Mesendoderm (in vitro differentiated cells): ENCODE measurements around the gene AKAP13.

Experiments used
- DNase-seq: peaks from one replicate; pipeline ENCODE4 v3.0.0; 2013
- H2AK5ac ChIP-seq: 2 replicates; pipeline ENCODE4 v1.6.1; 2013; ENCODE audit warnings: low read length, inconsistent platforms
- H2BK120ac ChIP-seq: 2 replicates; pipeline ENCODE4 v1.6.1; 2013; ENCODE audit warnings: low read depth, mild to moderate bottlenecking, low read length, moderate library complexity, mixed read lengths
- H2BK15ac ChIP-seq: replicated peaks from 2 replicates; pipeline ENCODE4 v1.6.1; 2013; ENCODE audit warnings: low read depth, mild to moderate bottlenecking, moderate library complexity
- H2BK5ac ChIP-seq: 2 replicates; pipeline ENCODE4 v1.6.1; 2013; ENCODE audit warnings: low read length, inconsistent platforms
- H3K18ac ChIP-seq: 2 replicates; pipeline ENCODE4 v1.6.1; 2013; ENCODE audit warnings: mild to moderate bottlenecking, low read length, mixed read lengths
- H3K23ac ChIP-seq: one replicate; pipeline ENCODE4 v1.6.1; 2013; ENCODE audit warnings: low read length
- H3K27ac ChIP-seq: 2 replicates; pipeline ENCODE4 v1.5.1; 2013; ENCODE audit warnings: low read depth, mild to moderate bottlenecking, inconsistent platforms, low read length, moderate library complexity
- H3K27me3 ChIP-seq: 2 replicates; pipeline ENCODE4 v1.6.1; 2013; ENCODE audit warnings: low read length, control low read depth, mild to moderate bottlenecking, inconsistent platforms; ENCODE audit not compliant: insufficient read depth, poor library complexity
- H3K36me3 ChIP-seq: 2 replicates; pipeline ENCODE4 v1.6.1; 2013; ENCODE audit warnings: low read length, inconsistent platforms; ENCODE audit not compliant: control insufficient read depth, insufficient read depth
- H3K4ac ChIP-seq: one replicate; pipeline ENCODE4 v1.6.1; 2013; ENCODE audit warnings: low read depth, mild to moderate bottlenecking, low read length, moderate library complexity
- H3K4me1 ChIP-seq: 2 replicates; pipeline ENCODE4 v1.6.1; 2013; ENCODE audit warnings: low read depth, low read length, inconsistent platforms; ENCODE audit not compliant: control insufficient read depth
- H3K4me2 ChIP-seq: 2 replicates; pipeline ENCODE4 v1.6.1; 2013; ENCODE audit warnings: low read length
- H3K4me3 ChIP-seq: 2 replicates; pipeline ENCODE4 v1.5.1; 2013; ENCODE audit warnings: mild to moderate bottlenecking, low read length
- H3K56ac ChIP-seq: one replicate; pipeline ENCODE4 v1.6.1; 2013; ENCODE audit warnings: low read length
- H3K79me1 ChIP-seq: 2 replicates; pipeline ENCODE4 v1.6.1; 2013; ENCODE audit warnings: low read length, inconsistent platforms
- H3K79me2 ChIP-seq: 2 replicates; pipeline ENCODE4 v1.6.1; 2013; ENCODE audit warnings: mild to moderate bottlenecking, low read length; ENCODE audit not compliant: control insufficient read depth, insufficient read depth
- H3K9ac ChIP-seq: 2 replicates; pipeline ENCODE4 v1.6.1; 2013; ENCODE audit warnings: low read length, inconsistent platforms
- H4K5ac ChIP-seq: one replicate; pipeline ENCODE4 v1.6.1; 2013; ENCODE audit warnings: low read length
- H4K8ac ChIP-seq: one replicate; pipeline ENCODE4 v1.6.1; 2013; ENCODE audit warnings: low read depth, mild to moderate bottlenecking, control low read depth, low read length, moderate library complexity
- WGBS: extraction: QIAGEN DNeasy Blood & Tissue Kit; methylation state at CpG from one replicate; pipeline ENCODE4 v1.1.7; 2013; ENCODE audit warnings: low lambda C conversion rate, missing lambda C conversion rate; ENCODE audit not compliant: insufficient coverage; ENCODE audit errors: extremely low coverage; 5-methylcytosine and 5-hydroxymethylcytosine counted together

AKAP13 gene

GRCh38 chr15:85540085-85540797 lies 159.8 kb downstream of the AKAP13 start:
- Histone ChIP-seq H3K56ac (no peak overlapping the region), H3K4me3 (no peak overlapping the region), H2BK5ac (no peak overlapping the region), H3K79me2 (peaks cover 2% of the 10 kb centered on the region), H4K5ac (no peak overlapping the region), H3K23ac (no peak overlapping the region), H3K4ac (no peak overlapping the region), H2AK5ac (no peak overlapping the region), H2BK120ac (no peak overlapping the region), H3K4me1 (peaks cover 5% of the 10 kb centered on the region), H3K36me3 (peaks cover 1% of the 10 kb centered on the region), H3K27me3 (no peaks in the 10 kb centered on the region), H3K4me2 (no peak overlapping the region), H2BK15ac (no peak overlapping the region), H3K9ac (no peak overlapping the region), H3K79me1 (peaks cover 11% of the 10 kb centered on the region), H4K8ac (no peak overlapping the region), H3K18ac (no peak overlapping the region), H3K27ac (no peak overlapping the region)
- no CpG with 5 or more reads among the region's 6 CpGs for WGBS
- DNase-seq: no peak

- peaks cover 2% of the 10 kb centered on the region for H3K79me2 ChIP-seq
- no peak overlapping the region for H3K9ac ChIP-seq
- peak; percentile 37 for DNase-seq
- H2BK15ac ChIP-seq: no peak overlapping the region
- H3K36me3 ChIP-seq: peaks cover 1% of the 10 kb centered on the region
- no peak overlapping the region for H3K4ac ChIP-seq
- no peak overlapping the region for H4K5ac ChIP-seq
- H3K23ac ChIP-seq: no peak overlapping the region
- H2BK120ac ChIP-seq: no peak overlapping the region
- H3K79me1 ChIP-seq: peaks cover 11% of the 10 kb centered on the region
- no peak overlapping the region for H3K18ac ChIP-seq
- no peak overlapping the region for H2BK5ac ChIP-seq
- no peak overlapping the region for H3K4me3 ChIP-seq
- H3K4me1 ChIP-seq: peaks cover 5% of the 10 kb centered on the region
- no peaks in the 10 kb centered on the region for H3K27me3 ChIP-seq
- no peak overlapping the region for H4K8ac ChIP-seq
- no peak overlapping the region for H3K56ac ChIP-seq
- H3K27ac ChIP-seq: no peak overlapping the region
- no peak overlapping the region for H2AK5ac ChIP-seq
- no CpG with 5 or more reads among the region's 1 CpG for WGBS
- no peak overlapping the region for H3K4me2 ChIP-seq
Measured at GRCh38 chr15:85541744-85542143, 161.3 kb downstream of the AKAP13 start.

GRCh38 chr15:85542488-85542887 lies 162.1 kb downstream of the AKAP13 start:
- Histone ChIP-seq H3K9ac (no peak overlapping the region), H2BK120ac (no peak overlapping the region), H3K4me2 (no peak overlapping the region), H3K4me3 (no peak overlapping the region), H2AK5ac (no peak overlapping the region), H3K79me1 (peaks cover 11% of the 10 kb centered on the region), H2BK15ac (no peak overlapping the region), H3K18ac (no peak overlapping the region), H3K23ac (no peak overlapping the region), H3K4ac (no peak overlapping the region), H4K8ac (no peak overlapping the region), H3K56ac (no peak overlapping the region), H3K79me2 (peaks cover 2% of the 10 kb centered on the region), H3K27me3 (no peaks in the 10 kb centered on the region), H3K27ac (no peak overlapping the region), H2BK5ac (no peak overlapping the region), H4K5ac (no peak overlapping the region), H3K36me3 (peaks cover 1% of the 10 kb centered on the region), H3K4me1 (peaks cover 5% of the 10 kb centered on the region)
- WGBS: no CpG with 5 or more reads among the region's 3 CpGs
- no peak for DNase-seq

GRCh38 chr15:85542895-85543331 lies 162.5 kb downstream of the AKAP13 start:
- Histone ChIP-seq H3K4me3 (no peak overlapping the region), H2AK5ac (no peak overlapping the region), H3K9ac (no peak overlapping the region), H3K36me3 (peaks cover 1% of the 10 kb centered on the region), H3K4me2 (no peak overlapping the region), H3K27ac (no peak overlapping the region), H2BK120ac (no peak overlapping the region), H3K56ac (no peak overlapping the region), H2BK15ac (no peak overlapping the region), H3K18ac (no peak overlapping the region), H3K79me2 (peaks cover 2% of the 10 kb centered on the region), H4K8ac (no peak overlapping the region), H4K5ac (no peak overlapping the region), H3K27me3 (no peaks in the 10 kb centered on the region), H3K4ac (no peak overlapping the region), H3K23ac (no peak overlapping the region), H3K79me1 (peaks cover 11% of the 10 kb centered on the region), H2BK5ac (no peak overlapping the region), H3K4me1 (peaks cover 5% of the 10 kb centered on the region)
- no CpG with 5 or more reads among the region's 3 CpGs for WGBS
- no peak for DNase-seq

- Histone ChIP-seq H2AK5ac (no peak overlapping the region), H3K27ac (no peak overlapping the region), H4K8ac (no peak overlapping the region), H3K56ac (no peak overlapping the region), H3K4ac (no peak overlapping the region), H4K5ac (no peak overlapping the region), H2BK120ac (no peak overlapping the region), H3K4me1 (peaks cover 5% of the 10 kb centered on the region), H3K36me3 (peaks cover 1% of the 10 kb centered on the region), H3K4me3 (no peak overlapping the region), H3K9ac (no peak overlapping the region), H3K18ac (no peak overlapping the region), H3K79me2 (peaks cover 2% of the 10 kb centered on the region), H3K23ac (no peak overlapping the region), H3K79me1 (peaks cover 9% of the 10 kb centered on the region), H3K4me2 (no peak overlapping the region), H3K27me3 (no peaks in the 10 kb centered on the region), H2BK15ac (no peak overlapping the region), H2BK5ac (no peak overlapping the region)
- peak; percentile 39 for DNase-seq
- WGBS: no CpG with 5 or more reads among the region's 15 CpGs
Measured at GRCh38 chr15:85543741-85544155, 163.3 kb downstream of the AKAP13 start.

- WGBS: no CpG with 5 or more reads among the region's 1 CpG
- no peak overlapping the region for H3K4ac ChIP-seq
- peaks cover 5% of the 10 kb centered on the region for H3K79me1 ChIP-seq
- H3K36me3 ChIP-seq: peaks cover 1% of the 10 kb centered on the region
- H3K4me3 ChIP-seq: no peak overlapping the region
- H2BK120ac ChIP-seq: no peak overlapping the region
- H3K9ac ChIP-seq: no peak overlapping the region
- no peak for DNase-seq
- no peak overlapping the region for H3K23ac ChIP-seq
- peaks cover 5% of the 10 kb centered on the region for H3K4me1 ChIP-seq
- H2BK5ac ChIP-seq: no peak overlapping the region
- no peak overlapping the region for H3K27ac ChIP-seq
- H3K79me2 ChIP-seq: peaks cover 2% of the 10 kb centered on the region
- H3K56ac ChIP-seq: no peak overlapping the region
- no peak overlapping the region for H3K4me2 ChIP-seq
- no peak overlapping the region for H4K8ac ChIP-seq
- no peak overlapping the region for H4K5ac ChIP-seq
- no peak overlapping the region for H2BK15ac ChIP-seq
- no peak overlapping the region for H2AK5ac ChIP-seq
- H3K27me3 ChIP-seq: no peaks in the 10 kb centered on the region
- H3K18ac ChIP-seq: no peak overlapping the region
Measured at GRCh38 chr15:85545185-85545584, 164.8 kb downstream of the AKAP13 start.
